22Rv1 (cell line): ENCODE measurements around the gene SORCS2.

Source experiments
- H3K27ac ChIP-seq: fragments of 450-650 bp; 2 replicates; pipeline ENCODE4 v1.5.1; 2017
- CTCF ChIP-seq: fragments of 450-650 bp; IDR thresholded peaks from 2 replicates; pipeline ENCODE4 v1.5.1; 2017; ENCODE audit warnings: mild to moderate bottlenecking
- ZFX ChIP-seq: fragments of 450-650 bp; IDR thresholded peaks from 2 replicates; pipeline ENCODE4 v1.6.1; 2017; ENCODE audit warnings: antibody characterized with exemption, borderline replicate concordance

Gene SORCS2

GRCh38 chr4:7289589-7289988 lies 97.3 kb downstream of the SORCS2 start:
- TF ChIP-seq ZFX, result no peak
- TF ChIP-seq CTCF, result no peak
- no peak overlapping the region for H3K27ac ChIP-seq

GRCh38 chr4:7291372-7292114 lies 99.2 kb downstream of the SORCS2 start:
- TF ChIP-seq CTCF (no peak), ZFX (no peak)
- no peak overlapping the region for H3K27ac ChIP-seq

GRCh38 chr4:7293703-7294102 lies 101.4 kb downstream of the SORCS2 start:
- H3K27ac ChIP-seq, result no peak overlapping the region
- no peak for TF ChIP-seq ZFX
- no peak for TF ChIP-seq CTCF

GRCh38 chr4:7294176-7294756 lies 101.9 kb downstream of the SORCS2 start:
- no peak overlapping the region for H3K27ac ChIP-seq
- TF ChIP-seq CTCF, result no peak
- TF ChIP-seq ZFX, result no peak

GRCh38 chr4:7295197-7295910 lies 103.0 kb downstream of the SORCS2 start:
- H3K27ac ChIP-seq, result no peak overlapping the region

GRCh38 chr4:7295911-7296660 lies 103.7 kb downstream of the SORCS2 start:
- H3K27ac ChIP-seq, result no peak overlapping the region
- TF ChIP-seq ZFX, result no peak
- peak; percentile 9; the same call in 1 of the 2 replicates for TF ChIP-seq CTCF

More at GRCh38 chr4:7295197-7295910, 103.0 kb downstream of the SORCS2 start:
- no peak for TF ChIP-seq ZFX
- no peak for TF ChIP-seq CTCF
